ENCODE results near the gene SH3TC1.

Gene SH3TC1

GRCh38 chr4:8260656-8261111, 61.6 kb downstream of the SH3TC1 start:
- Histone ChIP-seq H3K27me3 (replicated peaks; ENCODE audit: control insufficient read depth, insufficient read depth, low read length, poor library complexity, severe bottlenecking) (no peaks in the 10 kb centered on the region), H3K4me3 (ENCODE audit: insufficient read depth, low read depth, low read length, poor library complexity, severe bottlenecking) (no peak overlapping the region), H3K27ac (ENCODE audit: insufficient read depth, low read length, poor library complexity, severe bottlenecking) (no peak overlapping the region), H3K9me3 (ENCODE audit: control insufficient read depth, low read length) (no peaks in the 10 kb centered on the region), H3K4me1 (ENCODE audit: control insufficient read depth, insufficient read depth, low read length, poor library complexity, severe bottlenecking) (no peaks in the 10 kb centered on the region), H3K36me3 (ENCODE audit: control insufficient read depth, insufficient read depth, low read length) (no peaks in the 10 kb centered on the region)
- no peak for DNase-seq

DNA sequence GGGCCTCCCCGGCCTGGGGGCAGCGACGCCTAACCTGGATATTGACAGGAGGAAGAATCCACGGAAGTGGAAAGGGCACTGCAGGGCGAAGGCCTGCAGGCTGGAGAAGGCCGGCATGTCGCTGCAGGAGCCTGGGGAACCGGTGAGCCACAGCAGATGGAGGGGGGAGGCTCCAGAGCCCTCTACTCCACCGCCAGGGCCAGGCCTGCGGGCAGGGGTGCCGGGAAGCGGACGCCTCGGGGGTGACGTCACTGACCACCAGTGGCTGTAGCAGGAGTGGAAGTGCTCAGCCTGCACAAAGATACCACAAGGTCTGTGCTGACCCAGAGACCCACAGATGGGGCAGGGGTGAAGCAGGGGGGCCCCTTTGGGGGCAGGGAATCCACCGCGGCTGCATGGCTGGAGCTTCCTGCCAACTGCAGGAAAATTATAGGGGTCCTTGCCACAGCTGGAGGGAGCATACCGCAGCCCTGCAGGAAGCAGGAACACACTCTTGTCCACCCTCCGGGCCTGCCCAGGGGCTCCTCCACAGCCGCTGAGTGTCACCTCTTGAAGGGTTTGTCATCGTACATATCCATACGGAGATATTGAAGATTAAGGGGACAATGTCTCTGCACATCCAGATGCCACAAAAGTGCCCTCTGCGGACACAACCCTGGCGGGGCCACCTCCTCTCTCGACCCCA, 62.9 kb downstream of the SH3TC1 start:
- Histone ChIP-seq H3K36me3 (ENCODE audit: control insufficient read depth, insufficient read depth, low read length) (no peaks in the 10 kb centered on the region), H3K9me3 (ENCODE audit: control insufficient read depth, low read length) (no peaks in the 10 kb centered on the region), H3K4me3 (ENCODE audit: insufficient read depth, low read depth, low read length, poor library complexity, severe bottlenecking) (no peak overlapping the region), H3K27ac (ENCODE audit: insufficient read depth, low read length, poor library complexity, severe bottlenecking) (no peak overlapping the region), H3K4me1 (ENCODE audit: control insufficient read depth, insufficient read depth, low read length, poor library complexity, severe bottlenecking) (no peaks in the 10 kb centered on the region), H3K27me3 (replicated peaks; ENCODE audit: control insufficient read depth, insufficient read depth, low read length, poor library complexity, severe bottlenecking) (no peaks in the 10 kb centered on the region)
- no peak for DNase-seq

GRCh38 chr4:8262637-8263322, 63.7 kb downstream of the SH3TC1 start:
- no peak for DNase-seq
- H3K36me3 ChIP-seq (ENCODE audit: control insufficient read depth, insufficient read depth, low read length): no peaks in the 10 kb centered on the region
- no peaks in the 10 kb centered on the region for H3K9me3 ChIP-seq (ENCODE audit: control insufficient read depth, low read length)
- H3K27me3 ChIP-seq (replicated peaks; ENCODE audit: control insufficient read depth, insufficient read depth, low read length, poor library complexity, severe bottlenecking): no peaks in the 10 kb centered on the region
- no peaks in the 10 kb centered on the region for H3K4me1 ChIP-seq (ENCODE audit: control insufficient read depth, insufficient read depth, low read length, poor library complexity, severe bottlenecking)
- no peak overlapping the region for H3K27ac ChIP-seq (ENCODE audit: insufficient read depth, low read length, poor library complexity, severe bottlenecking)
- no peak overlapping the region for H3K4me3 ChIP-seq (ENCODE audit: insufficient read depth, low read depth, low read length, poor library complexity, severe bottlenecking)

GRCh38 chr4:8263397-8263796, 64.3 kb downstream of the SH3TC1 start:
- Histone ChIP-seq H3K4me1 (ENCODE audit: control insufficient read depth, insufficient read depth, low read length, poor library complexity, severe bottlenecking) (no peaks in the 10 kb centered on the region), H3K36me3 (ENCODE audit: control insufficient read depth, insufficient read depth, low read length) (no peaks in the 10 kb centered on the region), H3K27me3 (replicated peaks; ENCODE audit: control insufficient read depth, insufficient read depth, low read length, poor library complexity, severe bottlenecking) (no peaks in the 10 kb centered on the region), H3K4me3 (ENCODE audit: insufficient read depth, low read depth, low read length, poor library complexity, severe bottlenecking) (no peak overlapping the region), H3K9me3 (ENCODE audit: control insufficient read depth, low read length) (no peaks in the 10 kb centered on the region), H3K27ac (ENCODE audit: insufficient read depth, low read length, poor library complexity, severe bottlenecking) (no peak overlapping the region)
- DNase-seq: no peak

DNA sequence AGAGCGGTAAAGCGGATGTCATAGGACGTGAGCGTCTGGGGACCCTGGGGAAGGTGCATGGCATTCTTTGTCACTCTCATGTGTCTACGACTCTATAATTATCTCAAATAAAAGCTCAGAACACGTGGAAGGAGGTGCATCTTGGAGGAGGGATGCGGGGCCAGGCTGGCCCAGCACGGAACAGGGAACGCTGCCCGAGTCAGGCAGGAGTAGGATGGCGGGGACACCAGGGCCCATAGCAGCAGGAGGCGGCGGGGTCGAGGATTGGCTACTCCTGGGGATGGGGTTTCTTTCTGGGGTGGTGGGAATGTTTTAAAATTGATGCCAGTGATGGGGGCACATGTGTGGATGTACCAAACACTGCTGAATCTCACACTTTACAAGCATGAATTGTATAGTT, 65.0 kb downstream of the SH3TC1 start:
- DNase-seq: no peak
- peaks cover under 1% of the 10 kb centered on the region for H3K27me3 ChIP-seq (replicated peaks; ENCODE audit: control insufficient read depth, insufficient read depth, low read length, poor library complexity, severe bottlenecking)

GRCh38 chr4:8265171-8265929, 66.3 kb downstream of the SH3TC1 start:
- Histone ChIP-seq H3K4me3 (ENCODE audit: insufficient read depth, low read depth, low read length, poor library complexity, severe bottlenecking) (no peak overlapping the region), H3K4me1 (ENCODE audit: control insufficient read depth, insufficient read depth, low read length, poor library complexity, severe bottlenecking) (no peaks in the 10 kb centered on the region), H3K27ac (ENCODE audit: insufficient read depth, low read length, poor library complexity, severe bottlenecking) (no peak overlapping the region), H3K9me3 (ENCODE audit: control insufficient read depth, low read length) (no peaks in the 10 kb centered on the region), H3K27me3 (replicated peaks; ENCODE audit: control insufficient read depth, insufficient read depth, low read length, poor library complexity, severe bottlenecking) (peaks cover 6% of the 10 kb centered on the region), H3K36me3 (ENCODE audit: control insufficient read depth, insufficient read depth, low read length) (no peaks in the 10 kb centered on the region)
- no peak for DNase-seq

More for the DNA sequence above, 65.0 kb downstream of the SH3TC1 start:
- Histone ChIP-seq H3K9me3 (ENCODE audit: control insufficient read depth, low read length) (no peaks in the 10 kb centered on the region), H3K4me3 (ENCODE audit: insufficient read depth, low read depth, low read length, poor library complexity, severe bottlenecking) (no peak overlapping the region), H3K4me1 (ENCODE audit: control insufficient read depth, insufficient read depth, low read length, poor library complexity, severe bottlenecking) (no peaks in the 10 kb centered on the region), H3K36me3 (ENCODE audit: control insufficient read depth, insufficient read depth, low read length) (no peaks in the 10 kb centered on the region), H3K27ac (ENCODE audit: insufficient read depth, low read length, poor library complexity, severe bottlenecking) (no peak overlapping the region)

DNA sequence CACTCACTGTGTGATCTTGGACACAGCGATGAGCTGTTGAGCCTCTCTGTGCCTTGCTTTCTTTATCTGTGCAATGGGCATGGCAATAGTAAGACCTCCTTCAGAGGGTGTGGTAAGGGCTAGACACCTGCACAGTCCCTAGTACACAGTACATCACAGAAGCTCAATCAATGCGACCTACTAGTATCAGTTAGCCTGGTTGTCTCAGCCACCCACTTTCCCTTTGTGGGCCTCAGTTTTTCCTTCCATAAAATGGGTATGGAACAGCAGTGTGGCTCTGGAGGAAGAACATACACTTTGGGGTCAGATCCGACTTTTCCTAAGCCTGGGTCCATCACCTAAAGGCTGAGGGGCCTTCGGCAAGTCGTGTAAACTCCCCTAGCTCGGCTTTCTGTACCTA, 67.0 kb downstream of the SH3TC1 start:
- no peak overlapping the region for H3K4me3 ChIP-seq (ENCODE audit: insufficient read depth, low read depth, low read length, poor library complexity, severe bottlenecking)
- H3K4me1 ChIP-seq (ENCODE audit: control insufficient read depth, insufficient read depth, low read length, poor library complexity, severe bottlenecking): no peaks in the 10 kb centered on the region
- H3K27ac ChIP-seq (ENCODE audit: insufficient read depth, low read length, poor library complexity, severe bottlenecking): no peak overlapping the region
- no peaks in the 10 kb centered on the region for H3K9me3 ChIP-seq (ENCODE audit: control insufficient read depth, low read length)
- H3K27me3 ChIP-seq (replicated peaks; ENCODE audit: control insufficient read depth, insufficient read depth, low read length, poor library complexity, severe bottlenecking): peaks cover 13% of the 10 kb centered on the region
- DNase-seq: no peak
- H3K36me3 ChIP-seq (ENCODE audit: control insufficient read depth, insufficient read depth, low read length): no peaks in the 10 kb centered on the region

DNA sequence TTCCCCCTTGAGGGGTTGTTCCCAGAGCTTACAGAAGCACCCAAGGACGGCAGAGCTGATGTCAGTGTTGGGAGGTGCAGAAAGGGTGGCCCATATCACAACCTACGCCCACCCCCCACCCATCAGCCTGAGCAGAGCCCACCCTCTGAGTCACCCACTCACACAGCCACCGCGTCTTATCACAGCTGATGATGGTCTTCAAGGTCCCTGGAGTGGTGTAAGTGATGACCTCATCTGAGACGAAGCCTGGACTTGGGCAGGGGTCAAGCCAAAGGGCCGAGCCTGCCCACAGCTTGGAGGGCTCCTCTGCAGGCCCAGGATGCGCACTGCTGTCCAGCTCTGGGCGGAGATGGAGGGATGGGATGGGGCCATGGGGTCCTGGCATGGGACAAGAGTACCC, 67.4 kb downstream of the SH3TC1 start:
- Histone ChIP-seq H3K36me3 (ENCODE audit: control insufficient read depth, insufficient read depth, low read length) (no peaks in the 10 kb centered on the region), H3K27me3 (replicated peaks; ENCODE audit: control insufficient read depth, insufficient read depth, low read length, poor library complexity, severe bottlenecking) (peaks cover 14% of the 10 kb centered on the region), H3K4me3 (ENCODE audit: insufficient read depth, low read depth, low read length, poor library complexity, severe bottlenecking) (no peak overlapping the region), H3K27ac (ENCODE audit: insufficient read depth, low read length, poor library complexity, severe bottlenecking) (no peak overlapping the region), H3K9me3 (ENCODE audit: control insufficient read depth, low read length) (no peaks in the 10 kb centered on the region), H3K4me1 (ENCODE audit: control insufficient read depth, insufficient read depth, low read length, poor library complexity, severe bottlenecking) (no peaks in the 10 kb centered on the region)
- DNase-seq: no peak

DNA sequence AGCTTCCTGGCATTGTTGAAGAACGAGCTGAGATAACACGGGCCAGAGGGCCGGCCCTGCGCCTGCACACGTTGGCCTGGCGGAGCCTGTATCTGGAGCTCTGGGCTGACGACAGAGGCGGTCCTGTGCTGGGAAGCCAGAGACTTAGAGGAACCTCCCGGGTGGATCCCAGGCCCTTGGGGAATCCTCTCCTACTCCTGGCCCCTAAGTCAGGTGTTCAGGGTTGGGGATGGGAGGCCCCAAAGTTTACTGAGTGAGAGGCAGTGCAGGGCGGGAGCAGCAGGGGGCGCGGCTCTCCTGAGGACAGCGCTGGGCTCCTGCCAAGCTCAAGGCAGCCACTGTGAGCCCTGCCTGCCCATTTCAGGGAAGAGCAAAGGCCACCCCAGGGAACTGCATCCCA, 68.0 kb downstream of the SH3TC1 start:
- H3K4me3 ChIP-seq (ENCODE audit: insufficient read depth, low read depth, low read length, poor library complexity, severe bottlenecking): no peak overlapping the region
- H3K4me1 ChIP-seq (ENCODE audit: control insufficient read depth, insufficient read depth, low read length, poor library complexity, severe bottlenecking): no peaks in the 10 kb centered on the region
- H3K27ac ChIP-seq (ENCODE audit: insufficient read depth, low read length, poor library complexity, severe bottlenecking): no peak overlapping the region
- DNase-seq: no peak
- no peaks in the 10 kb centered on the region for H3K9me3 ChIP-seq (ENCODE audit: control insufficient read depth, low read length)
- no peaks in the 10 kb centered on the region for H3K36me3 ChIP-seq (ENCODE audit: control insufficient read depth, insufficient read depth, low read length)
- peaks cover 14% of the 10 kb centered on the region for H3K27me3 ChIP-seq (replicated peaks; ENCODE audit: control insufficient read depth, insufficient read depth, low read length, poor library complexity, severe bottlenecking)

- H3K36me3 ChIP-seq (ENCODE audit: control insufficient read depth, insufficient read depth, low read length): no peaks in the 10 kb centered on the region
- no peaks in the 10 kb centered on the region for H3K9me3 ChIP-seq (ENCODE audit: control insufficient read depth, low read length)
- DNase-seq: no peak
- no peak overlapping the region for H3K4me3 ChIP-seq (ENCODE audit: insufficient read depth, low read depth, low read length, poor library complexity, severe bottlenecking)
- H3K27ac ChIP-seq (ENCODE audit: insufficient read depth, low read length, poor library complexity, severe bottlenecking): no peak overlapping the region
- peaks cover 14% of the 10 kb centered on the region for H3K27me3 ChIP-seq (replicated peaks; ENCODE audit: control insufficient read depth, insufficient read depth, low read length, poor library complexity, severe bottlenecking)
- H3K4me1 ChIP-seq (ENCODE audit: control insufficient read depth, insufficient read depth, low read length, poor library complexity, severe bottlenecking): no peaks in the 10 kb centered on the region
These were observed 69.1 kb downstream of the SH3TC1 start for GRCh38 chr4:8268211-8268610.
